Mononuclear cell (primary cell): ENCODE results near the gene FOXO1. TPM values are rescaled to one million over a fixed set of nuclear protein-coding genes. Genes with fewer than 3 reads are reported as not detected.

Experiments
- H3K27me3 ChIP-seq: 2 replicates; pipeline ENCODE4 v1.6.0; 2011; ENCODE audit warnings: low read length, control low read depth; ENCODE audit not compliant: insufficient read depth
- H3K4me1 ChIP-seq: 2 replicates; pipeline ENCODE4 v1.5.1; 2011; ENCODE audit warnings: mild to moderate bottlenecking, low read length, control low read depth; ENCODE audit not compliant: insufficient read depth
- H3K4me3 ChIP-seq: 2 replicates; pipeline ENCODE4 v1.5.1; 2011; ENCODE audit warnings: mild to moderate bottlenecking, low read length, moderate library complexity
- H3K9me3 ChIP-seq: 2 replicates; pipeline ENCODE4 v1.5.1; 2011; ENCODE audit warnings: low read depth, mild to moderate bottlenecking, control low read depth, low read length
- total RNA-seq: library from RNA; depleted of rRNA; stranded (reverse); fragments of >200 nt; gene quantifications from one replicate; pipeline ENCODE4 v1.2.3, GENCODE V29; 2012

Gene FOXO1
- total RNA-seq, 1 donor: 80.6 TPM

GRCh38 chr13:40590112-40590862 is 76.2 kb downstream of the FOXO1 start:
- H3K9me3 ChIP-seq: no peaks in the 10 kb centered on the region
- H3K27me3 ChIP-seq: no peaks in the 10 kb centered on the region
- H3K4me3 ChIP-seq: no peak overlapping the region
- H3K4me1 ChIP-seq: peaks cover 77% of the 10 kb centered on the region

- Histone ChIP-seq H3K9me3 (no peaks in the 10 kb centered on the region), H3K27me3 (no peaks in the 10 kb centered on the region), H3K4me1 (peaks cover 78% of the 10 kb centered on the region), H3K4me3 (no peak overlapping the region)
Measured at GRCh38 chr13:40589285-40590109, 76.9 kb downstream of the FOXO1 start.

- no peak overlapping the region for H3K4me3 ChIP-seq
- H3K9me3 ChIP-seq: peaks cover 3% of the 10 kb centered on the region
- H3K27me3 ChIP-seq: no peaks in the 10 kb centered on the region
- peaks cover 72% of the 10 kb centered on the region for H3K4me1 ChIP-seq
Measured at GRCh38 chr13:40588101-40588500, 78.3 kb downstream of the FOXO1 start.

GRCh38 chr13:40586886-40587565 is 79.4 kb downstream of the FOXO1 start:
- Histone ChIP-seq H3K4me1 (peaks cover 67% of the 10 kb centered on the region), H3K9me3 (peaks cover 5% of the 10 kb centered on the region), H3K27me3 (no peaks in the 10 kb centered on the region), H3K4me3 (no peak overlapping the region)

GRCh38 chr13:40585911-40586471 is 80.5 kb downstream of the FOXO1 start:
- no peak overlapping the region for H3K4me3 ChIP-seq
- peaks cover 59% of the 10 kb centered on the region for H3K4me1 ChIP-seq
- H3K9me3 ChIP-seq: peaks cover 5% of the 10 kb centered on the region
- no peaks in the 10 kb centered on the region for H3K27me3 ChIP-seq

GRCh38 chr13:40583738-40584137 is 82.7 kb downstream of the FOXO1 start:
- H3K4me3 ChIP-seq: no peak overlapping the region
- peaks cover 5% of the 10 kb centered on the region for H3K9me3 ChIP-seq
- H3K4me1 ChIP-seq: peaks cover 55% of the 10 kb centered on the region
- no peaks in the 10 kb centered on the region for H3K27me3 ChIP-seq

- Histone ChIP-seq H3K9me3 (peaks cover 5% of the 10 kb centered on the region), H3K4me3 (no peak overlapping the region), H3K27me3 (no peaks in the 10 kb centered on the region), H3K4me1 (peaks cover 55% of the 10 kb centered on the region)
Measured at GRCh38 chr13:40582531-40582930, 83.9 kb downstream of the FOXO1 start.

GRCh38 chr13:40581277-40581579 is 85.2 kb downstream of the FOXO1 start:
- H3K9me3 ChIP-seq: peaks cover 5% of the 10 kb centered on the region
- H3K4me3 ChIP-seq: no peak overlapping the region
- H3K4me1 ChIP-seq: peaks cover 54% of the 10 kb centered on the region
- no peaks in the 10 kb centered on the region for H3K27me3 ChIP-seq

- Histone ChIP-seq H3K27me3 (no peaks in the 10 kb centered on the region), H3K4me3 (no peak overlapping the region), H3K4me1 (peaks cover 54% of the 10 kb centered on the region), H3K9me3 (peaks cover 5% of the 10 kb centered on the region)
Measured at GRCh38 chr13:40580566-40581276, 85.7 kb downstream of the FOXO1 start.

GRCh38 chr13:40579535-40579934 is 86.9 kb downstream of the FOXO1 start:
- peaks cover 5% of the 10 kb centered on the region for H3K9me3 ChIP-seq
- H3K4me1 ChIP-seq: peaks cover 54% of the 10 kb centered on the region
- no peaks in the 10 kb centered on the region for H3K27me3 ChIP-seq
- no peak overlapping the region for H3K4me3 ChIP-seq

- H3K9me3 ChIP-seq: peaks cover 2% of the 10 kb centered on the region
- no peak overlapping the region for H3K4me3 ChIP-seq
- no peaks in the 10 kb centered on the region for H3K27me3 ChIP-seq
- peaks cover 64% of the 10 kb centered on the region for H3K4me1 ChIP-seq
Measured at GRCh38 chr13:40578055-40578454, 88.4 kb downstream of the FOXO1 start.

GRCh38 chr13:40576369-40576768 is 90.1 kb downstream of the FOXO1 start:
- H3K27me3 ChIP-seq: no peaks in the 10 kb centered on the region
- H3K4me1 ChIP-seq: peaks cover 73% of the 10 kb centered on the region
- H3K9me3 ChIP-seq: no peaks in the 10 kb centered on the region
- H3K4me3 ChIP-seq: no peak overlapping the region

- Histone ChIP-seq H3K27me3 (no peaks in the 10 kb centered on the region), H3K9me3 (no peaks in the 10 kb centered on the region), H3K4me1 (peaks cover 69% of the 10 kb centered on the region), H3K4me3 (no peak overlapping the region)
Measured at GRCh38 chr13:40572961-40573360, 93.5 kb downstream of the FOXO1 start.

- Histone ChIP-seq H3K9me3 (no peaks in the 10 kb centered on the region), H3K27me3 (no peaks in the 10 kb centered on the region), H3K4me1 (peaks cover 62% of the 10 kb centered on the region), H3K4me3 (no peak overlapping the region)
Measured at GRCh38 chr13:40571338-40571963, 95.0 kb downstream of the FOXO1 start.
